ENCODE measurements around the gene SLC5A10.

Gene SLC5A10

GRCh38 chr17:19013226-19013625, 61.3 kb downstream of the SLC5A10 start:
- in situ Hi-C loops (cut with MboI; ENCODE audit: low sequenced_read_pairs, unreplicated experiment): no loop called here
- no peak for DNase-seq (ENCODE audit: low spot score)
- no peak for TF ChIP-seq CTCF (IDR thresholded peaks at IDR 0.05; ENCODE audit: borderline replicate concordance, control extremely low read depth, extremely low read depth, insufficient read depth, missing control alignments)

DNA sequence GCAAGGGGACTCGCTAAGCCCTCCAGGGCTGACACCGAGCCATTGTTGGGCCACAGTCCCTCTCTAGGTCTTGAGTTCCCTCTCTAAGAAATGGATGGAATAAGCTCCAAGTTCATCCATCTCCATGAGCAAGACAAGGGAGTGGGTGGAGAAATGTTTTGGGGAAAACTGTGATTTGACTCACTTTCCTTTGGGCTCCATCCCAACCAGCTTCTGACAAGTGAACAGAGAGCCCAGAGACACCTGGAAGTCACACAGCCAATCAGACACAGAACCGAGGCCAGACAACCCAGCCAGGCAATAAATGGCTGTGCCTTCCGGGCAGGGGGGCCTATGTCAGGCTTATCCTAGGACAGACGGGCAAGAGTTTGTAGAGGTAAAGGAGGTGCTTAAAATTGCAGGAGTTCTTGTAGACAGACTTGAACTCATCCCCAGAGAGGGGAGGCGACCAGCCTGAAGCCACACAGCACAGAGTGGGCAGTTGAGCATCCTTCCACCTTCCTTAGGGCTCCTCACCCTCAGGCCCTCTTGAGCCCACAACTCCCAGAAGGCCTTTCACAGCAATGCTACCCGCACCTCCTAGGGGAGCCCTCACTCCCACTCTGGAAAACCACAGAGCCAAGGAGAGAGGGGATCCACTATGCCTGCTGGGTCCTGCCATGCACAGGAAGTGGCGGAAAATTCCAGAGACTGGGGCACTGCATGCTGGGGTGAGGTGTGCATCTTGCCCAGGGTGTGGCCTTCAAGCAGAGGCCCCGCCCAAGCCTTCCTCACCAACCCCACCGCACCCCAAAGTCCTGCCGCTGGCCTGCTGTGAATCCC, 62.1 kb downstream of the SLC5A10 start:
- in situ Hi-C loops (cut with MboI; ENCODE audit: low sequenced_read_pairs, unreplicated experiment): no loop called here
- no peak for TF ChIP-seq CTCF (IDR thresholded peaks at IDR 0.05; ENCODE audit: borderline replicate concordance, control extremely low read depth, extremely low read depth, insufficient read depth, missing control alignments)
- no peak for DNase-seq (ENCODE audit: low spot score)

DNA sequence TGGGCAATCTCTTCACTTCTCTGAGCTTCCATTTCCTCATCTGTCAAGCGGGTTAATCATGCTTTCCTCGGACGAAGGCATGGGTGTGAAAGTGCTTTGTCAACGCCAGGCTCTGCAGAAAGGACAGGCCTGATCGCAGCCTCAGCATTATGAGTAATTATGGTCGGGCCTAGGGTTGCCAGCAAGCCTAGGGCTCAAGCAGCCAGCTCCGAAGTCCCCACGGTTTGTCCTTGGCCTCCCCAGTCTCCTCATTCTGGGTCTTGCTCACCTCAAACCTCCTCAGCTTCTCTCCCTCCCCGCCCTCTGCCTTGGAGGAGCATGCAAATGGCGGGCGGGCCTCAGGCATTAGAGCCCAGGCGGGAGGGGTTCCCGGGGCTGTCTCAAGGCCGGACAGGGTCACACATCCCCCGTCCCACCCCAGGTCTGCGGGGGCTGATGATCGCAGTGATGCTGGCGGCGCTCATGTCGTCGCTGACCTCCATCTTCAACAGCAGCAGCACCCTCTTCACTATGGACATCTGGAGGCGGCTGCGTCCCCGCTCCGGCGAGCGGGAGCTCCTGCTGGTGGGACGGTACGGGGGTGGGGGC, 62.8 kb downstream of the SLC5A10 start:
- DNase-seq (ENCODE audit: low spot score): no peak
- in situ Hi-C loops (cut with MboI; ENCODE audit: low sequenced_read_pairs, unreplicated experiment): no loop called here
- no peak for TF ChIP-seq CTCF (IDR thresholded peaks at IDR 0.05; ENCODE audit: borderline replicate concordance, control extremely low read depth, extremely low read depth, insufficient read depth, missing control alignments)

- in situ Hi-C loops (cut with MboI; ENCODE audit: low sequenced_read_pairs, unreplicated experiment): no loop called here
- no peak for DNase-seq (ENCODE audit: low spot score)
- no peak for TF ChIP-seq CTCF (IDR thresholded peaks at IDR 0.05; ENCODE audit: borderline replicate concordance, control extremely low read depth, extremely low read depth, insufficient read depth, missing control alignments)
Observed at GRCh38 chr17:19015428-19015827, 63.5 kb downstream of the SLC5A10 start.

- DNase-seq (ENCODE audit: low spot score): no peak
- in situ Hi-C loops (cut with MboI; ENCODE audit: low sequenced_read_pairs, unreplicated experiment): no loop called here
- no peak for TF ChIP-seq CTCF (IDR thresholded peaks at IDR 0.05; ENCODE audit: borderline replicate concordance, control extremely low read depth, extremely low read depth, insufficient read depth, missing control alignments)
Observed at GRCh38 chr17:19016297-19016696, 64.3 kb downstream of the SLC5A10 start.

- in situ Hi-C loops (cut with MboI; ENCODE audit: low sequenced_read_pairs, unreplicated experiment): no loop called here
- TF ChIP-seq CTCF (IDR thresholded peaks at IDR 0.05; ENCODE audit: borderline replicate concordance, control extremely low read depth, extremely low read depth, insufficient read depth, missing control alignments): no peak
- DNase-seq (ENCODE audit: low spot score): no peak
Observed at GRCh38 chr17:19016881-19017280, 64.9 kb downstream of the SLC5A10 start.

Data from GM13976 (cell line).